Measurements from ENCODE around the gene NFAT5.

The NFAT5 gene

DNA sequence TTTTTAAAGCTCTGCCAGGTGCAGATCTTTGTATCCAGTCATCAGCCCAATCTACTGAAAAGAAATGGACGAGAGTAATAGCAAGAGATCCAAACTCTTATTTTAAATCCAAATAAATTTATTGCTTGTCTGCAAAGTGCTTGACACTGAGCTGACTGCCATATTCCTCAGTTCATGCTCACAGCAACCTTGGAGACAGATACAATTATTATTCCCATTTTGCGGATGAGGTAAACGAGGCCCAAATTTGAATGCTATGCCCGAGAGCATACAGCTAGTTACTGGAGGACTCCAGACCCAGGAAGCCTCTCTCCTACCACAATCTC lies 188.3 kb downstream of the NFAT5 start:
- TF ChIP-seq, protein P1, sequence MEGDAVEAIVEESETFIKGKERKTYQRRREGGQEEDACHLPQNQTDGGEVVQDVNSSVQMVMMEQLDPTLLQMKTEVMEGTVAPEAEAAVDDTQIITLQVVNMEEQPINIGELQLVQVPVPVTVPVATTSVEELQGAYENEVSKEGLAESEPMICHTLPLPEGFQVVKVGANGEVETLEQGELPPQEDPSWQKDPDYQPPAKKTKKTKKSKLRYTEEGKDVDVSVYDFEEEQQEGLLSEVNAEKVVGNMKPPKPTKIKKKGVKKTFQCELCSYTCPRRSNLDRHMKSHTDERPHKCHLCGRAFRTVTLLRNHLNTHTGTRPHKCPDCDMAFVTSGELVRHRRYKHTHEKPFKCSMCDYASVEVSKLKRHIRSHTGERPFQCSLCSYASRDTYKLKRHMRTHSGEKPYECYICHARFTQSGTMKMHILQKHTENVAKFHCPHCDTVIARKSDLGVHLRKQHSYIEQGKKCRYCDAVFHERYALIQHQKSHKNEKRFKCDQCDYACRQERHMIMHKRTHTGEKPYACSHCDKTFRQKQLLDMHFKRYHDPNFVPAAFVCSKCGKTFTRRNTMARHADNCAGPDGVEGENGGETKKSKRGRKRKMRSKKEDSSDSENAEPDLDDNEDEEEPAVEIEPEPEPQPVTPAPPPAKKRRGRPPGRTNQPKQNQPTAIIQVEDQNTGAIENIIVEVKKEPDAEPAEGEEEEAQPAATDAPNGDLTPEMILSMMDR (IDR thresholded peaks at IDR 0.05; ENCODE audit: extremely low read depth, missing control alignments), result no peak

More for the DNA sequence above, 188.3 kb downstream of the NFAT5 start:
- no peak for DNase-seq (ENCODE audit: low spot score)
